Astrocyte of the cerebellum (primary cell): Measurements from ENCODE around the gene TCFL5.

Experiments
- DNase-seq: peaks from one replicate; pipeline ENCODE4 v3.0.0-alpha.2; 2011; ENCODE audit warnings: low read depth
- H3K4me3 ChIP-seq: 2 replicates; pipeline ENCODE4 v1.5.1; 2011; ENCODE audit warnings: mild to moderate bottlenecking, low read depth, low read length, moderate library complexity
- in situ Hi-C: cut with HindIII; loops from 2 replicates; pipeline ENCODE4 v1.10.0; 2017; ENCODE audit warnings: low sequenced_read_pairs
- TF ChIP-seq, protein P1 (sequence below): IDR thresholded peaks from 2 replicates; pipeline ENCODE4 v1.5.1; 2012; ENCODE audit warnings: low read length, low read depth, moderate library complexity, mild to moderate bottlenecking; ENCODE audit errors: missing control alignments

TCFL5 gene

DNA sequence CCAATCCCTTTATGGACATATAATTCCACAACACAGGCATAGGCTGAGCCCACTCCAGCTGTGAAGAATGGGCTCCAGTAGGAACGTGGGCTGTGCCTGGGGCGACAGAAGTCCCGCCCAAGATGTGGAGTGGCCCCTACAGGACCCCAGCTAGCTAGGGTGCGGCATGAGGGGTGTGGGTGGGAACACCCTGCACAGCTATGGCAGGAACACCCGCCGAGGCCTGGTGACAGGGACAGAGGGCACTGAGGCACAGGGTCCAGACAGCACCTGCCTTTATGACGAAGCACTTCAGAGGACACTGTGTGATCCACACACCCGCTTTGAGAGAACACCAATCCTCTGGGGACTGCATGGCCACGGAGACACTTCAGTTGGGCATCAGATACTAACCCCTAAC, 28.2 kb upstream of the TCFL5 start:
- in situ Hi-C loops, result no loop called here
- TF ChIP-seq, protein P1, sequence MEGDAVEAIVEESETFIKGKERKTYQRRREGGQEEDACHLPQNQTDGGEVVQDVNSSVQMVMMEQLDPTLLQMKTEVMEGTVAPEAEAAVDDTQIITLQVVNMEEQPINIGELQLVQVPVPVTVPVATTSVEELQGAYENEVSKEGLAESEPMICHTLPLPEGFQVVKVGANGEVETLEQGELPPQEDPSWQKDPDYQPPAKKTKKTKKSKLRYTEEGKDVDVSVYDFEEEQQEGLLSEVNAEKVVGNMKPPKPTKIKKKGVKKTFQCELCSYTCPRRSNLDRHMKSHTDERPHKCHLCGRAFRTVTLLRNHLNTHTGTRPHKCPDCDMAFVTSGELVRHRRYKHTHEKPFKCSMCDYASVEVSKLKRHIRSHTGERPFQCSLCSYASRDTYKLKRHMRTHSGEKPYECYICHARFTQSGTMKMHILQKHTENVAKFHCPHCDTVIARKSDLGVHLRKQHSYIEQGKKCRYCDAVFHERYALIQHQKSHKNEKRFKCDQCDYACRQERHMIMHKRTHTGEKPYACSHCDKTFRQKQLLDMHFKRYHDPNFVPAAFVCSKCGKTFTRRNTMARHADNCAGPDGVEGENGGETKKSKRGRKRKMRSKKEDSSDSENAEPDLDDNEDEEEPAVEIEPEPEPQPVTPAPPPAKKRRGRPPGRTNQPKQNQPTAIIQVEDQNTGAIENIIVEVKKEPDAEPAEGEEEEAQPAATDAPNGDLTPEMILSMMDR, result no peak
- no peak overlapping the region for H3K4me3 ChIP-seq
- DNase-seq, result no peak

DNA sequence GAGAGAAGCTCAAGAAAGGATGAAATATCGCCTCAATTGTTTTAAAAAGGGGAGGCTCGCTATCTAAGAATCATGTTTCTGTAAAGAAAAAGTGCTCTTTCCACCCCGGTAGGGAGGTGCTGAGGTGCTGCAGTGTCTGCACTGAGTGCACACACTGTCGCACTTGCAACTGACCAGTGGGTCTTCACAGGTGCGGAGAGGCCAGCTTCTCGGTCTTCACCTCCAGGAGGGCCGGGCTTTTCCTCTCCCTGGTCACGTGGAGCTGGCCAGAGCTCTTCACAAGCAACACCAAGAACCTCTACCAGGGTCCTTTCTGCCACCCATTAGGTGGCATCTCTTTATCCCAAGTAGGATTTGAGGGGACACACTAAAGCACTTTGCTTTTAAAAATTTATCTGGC, 27.8 kb upstream of the TCFL5 start:
- no peak for DNase-seq
- in situ Hi-C loops, result no loop called here
- no peak overlapping the region for H3K4me3 ChIP-seq
- TF ChIP-seq, protein P1, result no peak

DNA sequence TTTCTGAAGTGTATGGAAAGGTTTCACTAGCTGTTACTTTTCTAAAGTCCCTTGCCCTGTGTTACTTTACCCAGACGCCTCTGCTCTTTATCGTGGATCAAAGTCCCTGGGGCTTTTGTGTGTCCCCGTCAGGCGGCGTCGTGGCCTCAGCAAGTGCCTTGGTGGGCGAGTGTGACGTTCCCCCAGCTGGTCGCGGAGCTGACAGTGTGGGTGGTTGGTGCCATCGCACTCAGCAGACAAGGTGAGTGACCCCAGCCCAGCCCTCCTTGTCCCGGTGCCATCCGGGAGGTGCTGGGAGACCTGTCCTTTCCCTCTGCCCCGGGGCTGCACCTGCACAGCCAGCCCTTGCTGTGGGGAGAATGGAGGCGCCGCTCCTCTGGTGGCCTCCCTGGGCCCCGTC, 27.3 kb upstream of the TCFL5 start:
- no peak overlapping the region for H3K4me3 ChIP-seq
- TF ChIP-seq, protein P1, result no peak
- in situ Hi-C loops, result no loop called here
- DNase-seq, result no peak

DNA sequence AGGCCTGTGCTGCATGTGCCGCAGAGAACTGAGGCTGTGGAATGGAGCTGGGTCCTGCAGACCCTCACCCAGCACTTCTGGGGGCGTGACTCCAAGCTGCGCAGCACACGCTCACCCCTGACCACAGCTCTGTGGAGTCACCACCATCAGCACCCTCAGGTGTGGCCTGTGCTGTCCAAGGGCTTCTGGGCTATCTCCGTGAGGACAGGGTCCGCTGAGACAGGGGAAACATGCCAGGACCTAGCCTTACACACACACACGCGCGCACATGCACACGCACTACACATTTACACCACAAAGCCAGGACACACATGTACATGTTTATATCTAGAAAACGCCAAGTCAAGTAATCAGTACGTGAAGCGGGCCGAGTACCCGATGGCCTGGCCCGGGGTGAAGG, 26.8 kb upstream of the TCFL5 start:
- TF ChIP-seq, protein P1, result no peak
- in situ Hi-C loops, result no loop called here
- DNase-seq, result no peak
- no peak overlapping the region for H3K4me3 ChIP-seq

DNA sequence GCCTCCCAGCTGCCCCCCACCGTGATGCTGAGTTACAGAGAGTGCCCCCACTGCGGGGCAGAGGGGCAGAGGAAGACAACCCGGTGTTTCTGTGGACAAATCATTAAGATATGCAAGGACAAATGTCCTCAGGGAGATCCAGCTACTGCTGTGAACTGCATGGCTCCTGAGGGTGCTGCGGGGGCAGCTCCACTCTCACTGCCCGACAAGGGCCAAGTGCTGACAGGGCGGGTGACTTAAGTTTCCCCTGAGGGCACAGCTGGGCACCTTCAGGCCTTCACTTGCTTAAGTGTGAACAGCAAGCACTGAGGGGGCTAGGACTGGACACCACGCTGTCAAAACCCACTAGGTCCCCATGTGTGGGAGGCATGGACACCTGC, 26.2 kb upstream of the TCFL5 start:
- DNase-seq, result no peak
- TF ChIP-seq, protein P1, result no peak
- in situ Hi-C loops, result no loop called here
- no peak overlapping the region for H3K4me3 ChIP-seq

DNA sequence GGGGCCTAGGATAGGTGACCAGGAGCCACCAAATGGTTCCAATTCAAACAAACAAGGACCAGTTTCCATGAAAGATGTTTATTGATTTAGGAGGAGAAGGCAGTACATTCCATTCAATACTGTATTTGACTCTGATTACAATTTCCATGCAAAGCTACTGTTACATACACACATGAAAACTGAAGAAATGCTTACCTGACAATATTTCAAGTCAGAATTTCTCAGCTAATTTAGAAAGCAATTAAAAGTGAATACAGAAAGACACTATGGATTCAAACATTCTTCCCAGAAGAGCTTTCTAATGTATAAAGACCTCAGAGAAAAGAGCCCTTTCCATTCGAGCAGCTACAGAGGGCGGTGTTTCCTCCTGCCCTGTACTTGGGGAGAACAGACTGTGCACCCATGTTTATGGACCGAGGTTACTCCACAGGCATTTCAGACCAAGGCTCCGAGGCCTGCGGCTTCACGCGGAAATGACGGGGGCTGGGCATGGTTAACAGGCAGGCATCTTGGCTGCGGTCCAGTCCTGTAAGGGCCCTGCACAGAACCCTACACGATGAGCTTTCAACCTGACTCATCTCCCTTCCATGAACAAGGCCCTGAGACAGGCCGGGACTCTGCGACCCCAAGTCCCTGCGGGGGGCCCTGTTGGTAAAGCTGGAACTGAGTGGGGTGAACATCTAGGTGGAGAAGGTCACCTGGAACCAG, 25.7 kb upstream of the TCFL5 start:
- in situ Hi-C loops, result no loop called here
- DNase-seq, result peak; percentile 83
- TF ChIP-seq, protein P1, result peak; percentile 28
- H3K4me3 ChIP-seq, result no peak overlapping the region
